Stimulated activated CD4-positive, alpha-beta T cell treated with anti-CD3 and anti-CD28 coated beads, Interleukin-12 subunit alpha, Interleukin-12 subunit beta, amount 100 ng/mL, for 24 hours (primary cell): ENCODE measurements around the gene PCDHB14.
"Not testable (repeated sequence)": the region's sequence is repeated elsewhere in the genome, so short reads cannot be mapped to it uniquely, and the experiment has no call there.

Experiments
- DNase-seq, 2 experiments: peaks; one replicate each; pipeline ENCODE4 v3.0.0-alpha.2; 2020; ENCODE audit warnings: low read depth in 2 of 2

PCDHB14 gene

GRCh38 chr5:141210281-141210680 is 12.9 kb upstream of the PCDHB14 start:
- not testable (repeated sequence) for DNase-seq

GRCh38 chr5:141210849-141211248 is 12.3 kb upstream of the PCDHB14 start:
- not testable (repeated sequence) for DNase-seq

- not testable (repeated sequence) for DNase-seq
These were observed 9.3 kb upstream of the PCDHB14 start, which contains the start of gene PCDHB13 for GRCh38 chr5:141213656-141214339. Gene PCDHB13 (plus strand): TSS chr5:141213919. CDS start chr5:141214124, 205 bp downstream.

- DNase-seq, result not testable (repeated sequence)
These were observed 8.6 kb upstream of the PCDHB14 start for GRCh38 chr5:141214583-141214982.

GRCh38 chr5:141215504-141215903 is 7.6 kb upstream of the PCDHB14 start:
- not testable (repeated sequence) for DNase-seq

- DNase-seq, result not testable (repeated sequence)
These were observed 7.1 kb upstream of the PCDHB14 start for GRCh38 chr5:141216035-141216434.

- not testable (repeated sequence) for DNase-seq
These were observed 1.7 kb downstream of the PCDHB14 start for GRCh38 chr5:141224844-141225243.

- DNase-seq, result not testable (repeated sequence)
These were observed 2.3 kb downstream of the PCDHB14 start for GRCh38 chr5:141225421-141225820.

- DNase-seq, result no peak
These were observed 11.0 kb downstream of the PCDHB14 start for GRCh38 chr5:141234109-141234667.

- DNase-seq, result not testable (repeated sequence)
These were observed 12.8 kb downstream of the PCDHB14 start for GRCh38 chr5:141235922-141236321.

- no peak for DNase-seq
These were observed 13.6 kb downstream of the PCDHB14 start for GRCh38 chr5:141236516-141237313.

GRCh38 chr5:141241496-141241895 is 18.4 kb downstream of the PCDHB14 start:
- no peak for DNase-seq

GRCh38 chr5:141245250-141245717 is 22.1 kb downstream of the PCDHB14 start, which contains the start of gene PCDHB15:
Gene PCDHB15 (plus strand): TSS chr5:141245395. CDS start chr5:141245579, 184 bp downstream.
- no peak for DNase-seq

- DNase-seq, result not testable (repeated sequence)
These were observed 23.8 kb downstream of the PCDHB14 start for GRCh38 chr5:141246971-141247370.

GRCh38 chr5:141247434-141247833 is 24.3 kb downstream of the PCDHB14 start:
- DNase-seq, result not testable (repeated sequence)

GRCh38 chr5:141250576-141250975 is 27.4 kb downstream of the PCDHB14 start:
- no peak for DNase-seq

GRCh38 chr5:141258464-141258863 is 35.3 kb downstream of the PCDHB14 start:
- no peak for DNase-seq

GRCh38 chr5:141258948-141259347 is 35.8 kb downstream of the PCDHB14 start:
- DNase-seq, result no peak

GRCh38 chr5:141260458-141261237 is 37.5 kb downstream of the PCDHB14 start:
- DNase-seq, result no peak

GRCh38 chr5:141261238-141261546 is 38.0 kb downstream of the PCDHB14 start:
- no peak for DNase-seq

- no peak for DNase-seq
These were observed 46.1 kb downstream of the PCDHB14 start for GRCh38 chr5:141269195-141269594.

- DNase-seq, result no peak
These were observed 49.8 kb downstream of the PCDHB14 start for GRCh38 chr5:141272906-141273305.
